CMK (cell line): ENCODE data around the gene VWA3B.
A peak's percentile ranks its signal among the peaks of the same experiment; 100 is the strongest.
"Not testable (repeated sequence)": the region's sequence is repeated elsewhere in the genome, so short reads cannot be mapped to it uniquely, and the experiment has no call there.

ENCODE experiments used
- DNase-seq: peaks from one replicate; pipeline ENCODE4 v3.0.0-alpha.2; 2010; ENCODE audit warnings: low read depth

VWA3B gene

GRCh38 chr2:98247383-98247782 is 160.4 kb downstream of the VWA3B start:
- no peak for DNase-seq

- DNase-seq: no peak
These were observed 165.2 kb downstream of the VWA3B start for GRCh38 chr2:98252038-98252773.

GRCh38 chr2:98253461-98254070 is 166.6 kb downstream of the VWA3B start:
- no peak for DNase-seq

- DNase-seq: no peak
These were observed 167.6 kb downstream of the VWA3B start for GRCh38 chr2:98254504-98255059.

GRCh38 chr2:98258906-98259305 is 171.9 kb downstream of the VWA3B start:
- DNase-seq: no peak

- DNase-seq: no peak
These were observed 176.4 kb downstream of the VWA3B start for GRCh38 chr2:98263362-98263761.

- not testable (repeated sequence) for DNase-seq
These were observed 181.3 kb downstream of the VWA3B start for GRCh38 chr2:98268225-98268624.

GRCh38 chr2:98269274-98269673 is 182.3 kb downstream of the VWA3B start:
- peak; percentile 9 for DNase-seq

GRCh38 chr2:98269830-98270229 is 182.9 kb downstream of the VWA3B start:
- no peak for DNase-seq

- DNase-seq: no peak
These were observed 190.3 kb downstream of the VWA3B start for GRCh38 chr2:98277162-98277859.

GRCh38 chr2:98278074-98278473 is 191.1 kb downstream of the VWA3B start:
- no peak for DNase-seq

GRCh38 chr2:98280376-98281102 is 193.6 kb downstream of the VWA3B start:
- no peak for DNase-seq

GRCh38 chr2:98281607-98282006 is 194.6 kb downstream of the VWA3B start:
- DNase-seq: no peak

GRCh38 chr2:98282109-98282508 is 195.1 kb downstream of the VWA3B start:
- no peak for DNase-seq

GRCh38 chr2:98293030-98293429 is 206.1 kb downstream of the VWA3B start:
- DNase-seq: no peak

- no peak for DNase-seq
These were observed 207.1 kb downstream of the VWA3B start for GRCh38 chr2:98293931-98294687.

GRCh38 chr2:98294711-98295110 is 207.7 kb downstream of the VWA3B start:
- no peak for DNase-seq

GRCh38 chr2:98295275-98295674 is 208.3 kb downstream of the VWA3B start:
- DNase-seq: no peak

- no peak for DNase-seq
These were observed 208.9 kb downstream of the VWA3B start for GRCh38 chr2:98295721-98296414.

- DNase-seq: no peak
These were observed 209.5 kb downstream of the VWA3B start for GRCh38 chr2:98296440-98296839.
